Loucy (cell line): Measurements from ENCODE around the gene HRH1.

Source experiments
- H2AFZ ChIP-seq: fragments of 200-600 bp; sonication (generic); 2 replicates; pipeline ENCODE4 v1.6.0; 2016; ENCODE audit warnings: antibody characterized with exemption, mild to moderate bottlenecking, low read length, moderate library complexity
- H3F3A ChIP-seq: fragments of 200-600 bp; 2 replicates; pipeline ENCODE4 v1.6.0; 2016; ENCODE audit warnings: antibody characterized with exemption, low read depth, mild to moderate bottlenecking
- H3K27me3 ChIP-seq: fragments of 200-600 bp; sonication (generic); 2 replicates; pipeline ENCODE4 v1.6.1; 2014; ENCODE audit warnings: low read length, mild to moderate bottlenecking; ENCODE audit not compliant: insufficient read depth, poor library complexity, severe bottlenecking
- H3K36me3 ChIP-seq: fragments of 200-600 bp; sonication (generic); 2 replicates; pipeline ENCODE4 v1.6.1; 2016; ENCODE audit warnings: low read length; ENCODE audit not compliant: insufficient read depth
- H3K4me1 ChIP-seq: fragments of 200-600 bp; sonication (generic); 2 replicates; pipeline ENCODE4 v1.5.1; 2014; ENCODE audit warnings: low read length, mild to moderate bottlenecking; ENCODE audit not compliant: insufficient read depth, poor library complexity, severe bottlenecking
- H3K4me2 ChIP-seq: fragments of 200-600 bp; sonication (generic); 2 replicates; pipeline ENCODE4 v1.6.0; 2014; ENCODE audit warnings: antibody characterized with exemption, low read length, low read depth, mild to moderate bottlenecking; ENCODE audit not compliant: poor library complexity, severe bottlenecking
- H3K4me3 ChIP-seq: fragments of 200-600 bp; sonication (generic); 2 replicates; pipeline ENCODE4 v1.5.1; 2014; ENCODE audit warnings: low read length, mild to moderate bottlenecking, mixed read lengths; ENCODE audit not compliant: poor library complexity, severe bottlenecking
- H3K79me2 ChIP-seq: fragments of 200-600 bp; sonication (generic); 2 replicates; pipeline ENCODE4 v1.6.1; 2014; ENCODE audit warnings: low read length; ENCODE audit not compliant: insufficient read depth
- H3K9ac ChIP-seq: fragments of 200-600 bp; sonication (generic); 2 replicates; pipeline ENCODE4 v1.6.0; 2014; ENCODE audit warnings: mild to moderate bottlenecking, low read depth, low read length, moderate library complexity; ENCODE audit not compliant: poor library complexity, severe bottlenecking
- H3K9me2 ChIP-seq: fragments of 200-600 bp; sonication (generic); replicated peaks from 2 replicates; pipeline ENCODE4 v1.6.1; 2016; ENCODE audit warnings: low read depth, low read length, mixed read lengths
- H3K9me3 ChIP-seq: fragments of 200-600 bp; sonication (generic); 2 replicates; pipeline ENCODE4 v1.6.1; 2014; ENCODE audit warnings: mild to moderate bottlenecking, antibody characterized with exemption, low read length, low read depth; ENCODE audit not compliant: insufficient read depth
- H4K20me1 ChIP-seq: fragments of 200-600 bp; sonication (generic); 2 replicates; pipeline ENCODE4 v1.6.0; 2014; ENCODE audit warnings: antibody characterized with exemption, low read length, mild to moderate bottlenecking; ENCODE audit not compliant: insufficient read depth, poor library complexity, severe bottlenecking
- CTCF ChIP-seq: fragments of 200-600 bp; sonication (generic); conservative IDR thresholded peaks from 2 replicates; pipeline ENCODE4 v1.5.1; 2014; ENCODE audit warnings: mild to moderate bottlenecking, antibody characterized with exemption, low read length
- EZH2phosphoT487 ChIP-seq: fragments of 200-600 bp; IDR thresholded peaks from 2 replicates; pipeline ENCODE4 v1.6.1; 2018; ENCODE audit warnings: antibody characterized with exemption, mild to moderate bottlenecking, moderate library complexity, borderline replicate concordance

HRH1 gene

GRCh38 chr3:11312166-11312565 is 157.9 kb downstream of the HRH1 start:
- H3F3A ChIP-seq, result no peaks in the 10 kb centered on the region
- peaks cover 6% of the 10 kb centered on the region for H3K4me1 ChIP-seq

More at GRCh38 chr3:11312166-11312565, 157.9 kb downstream of the HRH1 start:
- Histone ChIP-seq H3K9ac (no peak overlapping the region), H3K4me2 (no peak overlapping the region), H3K36me3 (peaks cover 59% of the 10 kb centered on the region; the same call in 1 of the 2 replicates), H3K79me2 (no peaks in the 10 kb centered on the region), H2AFZ (no peak overlapping the region), H3K4me3 (no peak overlapping the region), H3K27me3 (no peaks in the 10 kb centered on the region), H3K9me2 (no peaks in the 10 kb centered on the region), H3K9me3 (no peaks in the 10 kb centered on the region), H4K20me1 (no peaks in the 10 kb centered on the region)
- TF ChIP-seq EZH2phosphoT487, result no peak
- TF ChIP-seq CTCF, result no peak
